OCI-LY3 (cell line): ENCODE results near the gene RALA.

ENCODE experiments used
- EZH2phosphoT487 ChIP-seq: fragments of 200-600 bp; shearing (Covaris generic); IDR thresholded peaks from 2 replicates; pipeline ENCODE4 v1.6.1; 2018; ENCODE audit warnings: antibody characterized with exemption, mixed run types, low read depth
- TF ChIP-seq, protein P1 (sequence below): fragments of 200-600, 300-600 bp; sonication (generic); IDR thresholded peaks from 2 replicates; pipeline ENCODE4 v1.5.1; 2014; ENCODE audit warnings: antibody characterized with exemption, low read length, low read depth

- TF ChIP-seq, protein P1, sequence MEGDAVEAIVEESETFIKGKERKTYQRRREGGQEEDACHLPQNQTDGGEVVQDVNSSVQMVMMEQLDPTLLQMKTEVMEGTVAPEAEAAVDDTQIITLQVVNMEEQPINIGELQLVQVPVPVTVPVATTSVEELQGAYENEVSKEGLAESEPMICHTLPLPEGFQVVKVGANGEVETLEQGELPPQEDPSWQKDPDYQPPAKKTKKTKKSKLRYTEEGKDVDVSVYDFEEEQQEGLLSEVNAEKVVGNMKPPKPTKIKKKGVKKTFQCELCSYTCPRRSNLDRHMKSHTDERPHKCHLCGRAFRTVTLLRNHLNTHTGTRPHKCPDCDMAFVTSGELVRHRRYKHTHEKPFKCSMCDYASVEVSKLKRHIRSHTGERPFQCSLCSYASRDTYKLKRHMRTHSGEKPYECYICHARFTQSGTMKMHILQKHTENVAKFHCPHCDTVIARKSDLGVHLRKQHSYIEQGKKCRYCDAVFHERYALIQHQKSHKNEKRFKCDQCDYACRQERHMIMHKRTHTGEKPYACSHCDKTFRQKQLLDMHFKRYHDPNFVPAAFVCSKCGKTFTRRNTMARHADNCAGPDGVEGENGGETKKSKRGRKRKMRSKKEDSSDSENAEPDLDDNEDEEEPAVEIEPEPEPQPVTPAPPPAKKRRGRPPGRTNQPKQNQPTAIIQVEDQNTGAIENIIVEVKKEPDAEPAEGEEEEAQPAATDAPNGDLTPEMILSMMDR: no peak
- no peak for TF ChIP-seq EZH2phosphoT487
Observed at GRCh38 chr7:39605087-39605486, 18.3 kb upstream of the RALA start.
